Keratinocyte (primary cell): ENCODE data around the gene FAM120B. TPM values are rescaled to one million over a fixed set of nuclear protein-coding genes. Genes with fewer than 3 reads are reported as not detected.

Experiments
- DNase-seq: peaks from one replicate; pipeline ENCODE4 v3.0.0-alpha.2; 2011; ENCODE audit warnings: low read depth, missing footprints, low spot score
- FAIRE-seq: peaks from 2 replicates; lab custom pipeline; 2011; peaks lifted over from hg19 to GRCh38; lab: Jason Lieb, UNC
- H2AFZ ChIP-seq: 2 replicates; pipeline ENCODE4 v1.6.0; 2012; ENCODE audit warnings: low read length, control low read depth, inconsistent platforms; ENCODE audit not compliant: control insufficient read depth
- H3K27ac ChIP-seq: 2 replicates; pipeline ENCODE4 v1.5.1; 2011; ENCODE audit warnings: low read length; ENCODE audit not compliant: control insufficient read depth, insufficient read depth
- H3K27me3 ChIP-seq: 3 replicates; pipeline ENCODE4 v1.6.0; 2011; ENCODE audit warnings: low read length; ENCODE audit not compliant: control insufficient read depth, insufficient read depth; ENCODE audit errors: extremely low read depth
- H3K36me3 ChIP-seq, 2 experiments: 2 replicates in 1 of 2; 3 replicates in 1 of 2; pipeline ENCODE4 v1.5.1; 2011; ENCODE audit warnings: low read length in 2 of 2, mild to moderate bottlenecking in 1 of 2; ENCODE audit not compliant: control insufficient read depth in 2 of 2, insufficient read depth in 2 of 2; ENCODE audit errors: extremely low read depth in 1 of 2
- H3K4me1 ChIP-seq: 3 replicates; pipeline ENCODE4 v1.5.1; 2011; ENCODE audit warnings: low read length; ENCODE audit not compliant: control insufficient read depth, insufficient read depth; ENCODE audit errors: extremely low read depth
- H3K4me2 ChIP-seq: 3 replicates; pipeline ENCODE4 v1.6.0; 2011; ENCODE audit warnings: low read depth, low read length; ENCODE audit not compliant: control insufficient read depth, insufficient read depth; ENCODE audit errors: extremely low read depth
- H3K4me3 ChIP-seq, 3 experiments: fragments of 200-600 bp in 1 of 3; sonication (generic) in 1 of 3; 2 replicates in 2 of 3; 3 replicates in 1 of 3; pipeline ENCODE4 v1.5.1; 2011 to 2016; ENCODE audit warnings: low read length in 3 of 3, mild to moderate bottlenecking in 3 of 3, control low read depth in 2 of 3, inconsistent platforms in 1 of 3, low read depth in 1 of 3, mixed read lengths in 1 of 3, mixed run types in 1 of 3, moderate library complexity in 1 of 3; ENCODE audit not compliant: control insufficient read depth in 2 of 3, insufficient read depth in 2 of 3; ENCODE audit errors: extremely low read depth in 1 of 3
- H3K79me2 ChIP-seq: 2 replicates; pipeline ENCODE4 v1.6.0; 2012; ENCODE audit warnings: low read length; ENCODE audit not compliant: control insufficient read depth, insufficient read depth
- H3K9ac ChIP-seq: 3 replicates; pipeline ENCODE4 v1.6.0; 2011; ENCODE audit warnings: low read length; ENCODE audit not compliant: control insufficient read depth, insufficient read depth; ENCODE audit errors: extremely low read depth
- H3K9me1 ChIP-seq: 3 replicates; pipeline ENCODE4 v1.6.0; 2011; ENCODE audit warnings: low read length; ENCODE audit not compliant: control insufficient read depth, insufficient read depth; ENCODE audit errors: extremely low read depth
- H3K9me3 ChIP-seq: 2 replicates; pipeline ENCODE4 v1.5.1; 2012; ENCODE audit warnings: low read depth, low read length; ENCODE audit not compliant: control insufficient read depth
- H4K20me1 ChIP-seq: 3 replicates; pipeline ENCODE4 v1.6.0; 2011; ENCODE audit warnings: low read length; ENCODE audit not compliant: control insufficient read depth, insufficient read depth; ENCODE audit errors: extremely low read depth
- CTCF ChIP-seq, 3 experiments: IDR thresholded peaks in 1 of 3; conservative IDR thresholded peaks in 1 of 3; optimal IDR thresholded peaks in 1 of 3; 2 replicates in 2 of 3; 3 replicates in 1 of 3; pipeline versions ENCODE3 to v1.5.1; 2011; ENCODE audit warnings: low read length in 3 of 3, mild to moderate bottlenecking in 3 of 3, moderate library complexity in 2 of 3, control low read depth in 1 of 3, inconsistent platforms in 1 of 3; ENCODE audit not compliant: insufficient read depth in 2 of 3; ENCODE audit errors: extremely low read depth in 1 of 3
- EZH2 ChIP-seq: IDR thresholded peaks from one replicate; pipeline ENCODE4 v1.6.1; 2012; ENCODE audit warnings: inconsistent platforms, mild to moderate bottlenecking, low read length, moderate library complexity
- dilution Hi-C: fragments of 300-500 bp; cut with MboI; formaldehyde crosslinking; loops from one replicate; pipeline ENCODE4 v1.7.0; 2020; ENCODE audit warnings: low sequenced_read_pairs; ENCODE audit not compliant: extremely low pct_ligation_motif_present
- polyA plus RNA-seq, 5 experiments: library from polyadenylated mRNA; depleted of rRNA in 3 of 5; stranded (reverse) in 3 of 5; stranded (forward) in 1 of 5; unstranded in 1 of 5; fragments of >200 nt; gene quantifications; 1 replicate in 1 of 5; 2 replicates in 3 of 5; 3 replicates in 1 of 5; pipeline versions ENCODE4 v1.2.1 to v1.2.3, GENCODE V29; 2011 to 2012; ENCODE audit warnings: missing spikeins in 2 of 5, low read depth in 1 of 5, low replicate concordance in 1 of 5

FAM120B gene
- polyA plus RNA-seq, 1 donor (not counting 4 experiments of a cell fraction or from before 2014, with no cell fraction given): 17.4 TPM

GRCh38 chr6:170294813-170295509 is 11.6 kb upstream of the FAM120B start:
- Histone ChIP-seq H2AFZ (peak overlapping the region; percentile 68), H3K4me2 (peak overlapping the region; percentile 79), H3K27ac (no peak overlapping the region), H3K9me3 (no peaks in the 10 kb centered on the region), H3K4me1 (peaks cover 25% of the 10 kb centered on the region), H3K36me3 (no peaks in the 10 kb centered on the region), H3K79me2 (peaks cover 4% of the 10 kb centered on the region), H4K20me1 (no peaks in the 10 kb centered on the region), H3K9me1 (no peaks in the 10 kb centered on the region), H3K27me3 (no peaks in the 10 kb centered on the region), H3K4me3 (peak overlapping the region; percentile 48 to 56 (median 53)), H3K9ac (peak overlapping the region; percentile 65)
- dilution Hi-C loops: no loop called here
- no peak for DNase-seq
- TF ChIP-seq CTCF (optimal IDR thresholded peaks at IDR 0.05 in 1 of 3, IDR thresholded peaks at IDR 0.05 in 1 of 3, conservative IDR thresholded peaks at IDR 0.05 in 1 of 3; ENCODE audit: extremely low read depth in 1 of 3, insufficient read depth in 2 of 3, low read length in 3 of 3) (no peak), EZH2 (no peak)
- FAIRE-seq: no peak

- FAIRE-seq (no peak), DNase-seq (no peak)
- Histone ChIP-seq H3K79me2 (no peaks in the 10 kb centered on the region), H3K36me3 (no peaks in the 10 kb centered on the region), H4K20me1 (no peaks in the 10 kb centered on the region), H3K4me3 (peak overlapping the region; percentile 48 to 56 (median 53)), H3K4me1 (peaks cover 25% of the 10 kb centered on the region), H3K9me1 (no peaks in the 10 kb centered on the region), H3K4me2 (peak overlapping the region; percentile 79), H3K27me3 (no peaks in the 10 kb centered on the region), H2AFZ (peak overlapping the region; percentile 68), H3K9me3 (no peaks in the 10 kb centered on the region), H3K9ac (peak overlapping the region; percentile 65), H3K27ac (no peak overlapping the region)
- TF ChIP-seq CTCF (optimal IDR thresholded peaks at IDR 0.05 in 1 of 3, IDR thresholded peaks at IDR 0.05 in 1 of 3, conservative IDR thresholded peaks at IDR 0.05 in 1 of 3; ENCODE audit: extremely low read depth in 1 of 3, insufficient read depth in 2 of 3, low read length in 3 of 3): no peak
- dilution Hi-C loops: no loop called here
These were observed 10.8 kb upstream of the FAM120B start for GRCh38 chr6:170295510-170296422.
